OCI-LY1 (cell line): ENCODE data around the gene CNTN5.

Experiments
- EZH2 ChIP-seq: fragments of 200-600 bp; sonication (generic), shearing (Covaris generic); IDR thresholded peaks from 2 replicates; pipeline ENCODE4 v1.8.0; 2017; ENCODE audit warnings: borderline replicate concordance, mixed run types, mild to moderate bottlenecking, antibody characterized with exemption, low read length, moderate library complexity, mixed read lengths
- TF ChIP-seq, protein P1 (sequence below): fragments of 200-600 bp; sonication (generic), shearing (Covaris generic); IDR thresholded peaks from 2 replicates; pipeline ENCODE4 v1.5.1; 2017; ENCODE audit warnings: mild to moderate bottlenecking, antibody characterized with exemption, low read length, moderate library complexity, mixed read lengths

- TF ChIP-seq, protein P1, sequence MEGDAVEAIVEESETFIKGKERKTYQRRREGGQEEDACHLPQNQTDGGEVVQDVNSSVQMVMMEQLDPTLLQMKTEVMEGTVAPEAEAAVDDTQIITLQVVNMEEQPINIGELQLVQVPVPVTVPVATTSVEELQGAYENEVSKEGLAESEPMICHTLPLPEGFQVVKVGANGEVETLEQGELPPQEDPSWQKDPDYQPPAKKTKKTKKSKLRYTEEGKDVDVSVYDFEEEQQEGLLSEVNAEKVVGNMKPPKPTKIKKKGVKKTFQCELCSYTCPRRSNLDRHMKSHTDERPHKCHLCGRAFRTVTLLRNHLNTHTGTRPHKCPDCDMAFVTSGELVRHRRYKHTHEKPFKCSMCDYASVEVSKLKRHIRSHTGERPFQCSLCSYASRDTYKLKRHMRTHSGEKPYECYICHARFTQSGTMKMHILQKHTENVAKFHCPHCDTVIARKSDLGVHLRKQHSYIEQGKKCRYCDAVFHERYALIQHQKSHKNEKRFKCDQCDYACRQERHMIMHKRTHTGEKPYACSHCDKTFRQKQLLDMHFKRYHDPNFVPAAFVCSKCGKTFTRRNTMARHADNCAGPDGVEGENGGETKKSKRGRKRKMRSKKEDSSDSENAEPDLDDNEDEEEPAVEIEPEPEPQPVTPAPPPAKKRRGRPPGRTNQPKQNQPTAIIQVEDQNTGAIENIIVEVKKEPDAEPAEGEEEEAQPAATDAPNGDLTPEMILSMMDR = no peak
- TF ChIP-seq EZH2 = no peak
Measured at GRCh38 chr11:100367892-100368291, 1347.1 kb downstream of the CNTN5 start.
